Naive thymus-derived CD4-positive, alpha-beta T cell (primary cell): Measurements from ENCODE around the gene PDZD7. TPM values are rescaled to one million over a fixed set of nuclear protein-coding genes. Genes with fewer than 3 reads are reported as not detected.

Source experiments
- ATAC-seq: fragments of 150-1000 bp; cut with Tn5 transposase; 2 replicates; pipeline ENCODE4 v1.10.0; 2021; ENCODE audit warnings: mild to moderate bottlenecking, moderate library complexity
- CTCF ChIA-PET: fragments of 350-600 bp; sonication (Branson Sonifier 250); formaldehyde crosslinking; loops from one replicate; lab custom pipeline; 2021; ENCODE audit warnings: antibody characterized with exemption; lab: Charles Lee
- POLR2A ChIA-PET: fragments of 350-600 bp; sonication (Branson Sonifier 250); formaldehyde crosslinking; loops from one replicate; lab custom pipeline; 2021; ENCODE audit warnings: antibody characterized with exemption, inconsistent platforms; lab: Charles Lee
- DNase-seq, 9 donors: peaks; one replicate each; pipeline versions ENCODE4 v3.0.0 to v3.0.0-alpha.2; 2020 to 2022; ENCODE audit warnings: mixed read lengths in 1 of 9
- H3K27ac ChIP-seq: one replicate; pipeline ENCODE4 v1.7.0; 2013; ENCODE audit warnings: mild to moderate bottlenecking, low read depth, low read length, moderate library complexity
- H3K27me3 ChIP-seq, 2 donors: one replicate each; pipeline ENCODE4 v1.7.0; 2013; ENCODE audit warnings: low read length in 2 of 2, mild to moderate bottlenecking in 2 of 2, moderate library complexity in 2 of 2; ENCODE audit not compliant: control insufficient read depth in 2 of 2, insufficient read depth in 2 of 2
- H3K36me3 ChIP-seq, 3 experiments: 1 replicate in 2 of 3; 2 replicates in 1 of 3; pipeline ENCODE4 v1.7.0; 2013; ENCODE audit warnings: low read length in 3 of 3, mild to moderate bottlenecking in 3 of 3, moderate library complexity in 1 of 3; ENCODE audit not compliant: insufficient read depth in 3 of 3, control insufficient read depth in 2 of 3
- H3K4me1 ChIP-seq, 2 donors: one replicate each; pipeline ENCODE4 v1.7.0; 2013; ENCODE audit warnings: low read length in 2 of 2, mild to moderate bottlenecking in 2 of 2, moderate library complexity in 1 of 2; ENCODE audit not compliant: control insufficient read depth in 2 of 2, insufficient read depth in 2 of 2
- H3K4me3 ChIP-seq: 2 replicates; pipeline ENCODE4 v1.7.0; 2013; ENCODE audit warnings: mild to moderate bottlenecking, low read length
- H3K9me3 ChIP-seq, 3 experiments: 1 replicate in 2 of 3; 2 replicates in 1 of 3; pipeline ENCODE4 v1.7.0; 2013; ENCODE audit warnings: low read length in 3 of 3; ENCODE audit not compliant: control insufficient read depth in 2 of 3
- H3K27ac Mint-ChIP-seq, 9 donors: one replicate each; pipeline ENCODE4 v1.8.0; 2020 to 2022; ENCODE audit warnings: mixed read lengths in 9 of 9, mild to moderate bottlenecking in 8 of 9, moderate library complexity in 5 of 9, inconsistent platforms in 2 of 9
- H3K27me3 Mint-ChIP-seq, 5 donors: one replicate each; pipeline ENCODE4 v1.8.0; 2021 to 2022; ENCODE audit warnings: mixed read lengths in 5 of 5, mild to moderate bottlenecking in 1 of 5
- H3K36me3 Mint-ChIP-seq, 5 donors: one replicate each; pipeline ENCODE4 v1.8.0; 2020 to 2022; ENCODE audit warnings: mixed read lengths in 5 of 5, mild to moderate bottlenecking in 3 of 5, inconsistent platforms in 1 of 5
- H3K4me1 Mint-ChIP-seq, 7 donors: one replicate each; pipeline ENCODE4 v1.8.0; 2020 to 2022; ENCODE audit warnings: mixed read lengths in 7 of 7, mild to moderate bottlenecking in 3 of 7, inconsistent platforms in 1 of 7
- H3K4me3 Mint-ChIP-seq, 10 donors: one replicate each; pipeline ENCODE4 v1.8.0; 2020 to 2022; ENCODE audit warnings: mild to moderate bottlenecking in 10 of 10, mixed read lengths in 10 of 10, moderate library complexity in 6 of 10, inconsistent platforms in 2 of 10
- H3K9me3 Mint-ChIP-seq, 11 donors: one replicate each; pipeline ENCODE4 v1.8.0; 2020 to 2022; ENCODE audit warnings: mixed read lengths in 11 of 11, mild to moderate bottlenecking in 4 of 11, inconsistent platforms in 1 of 11, moderate library complexity in 1 of 11
- intact Hi-C, 2 donors: fragments of 100-400 bp; cut with micrococcal nuclease; formaldehyde crosslinking; loops; one replicate each; pipeline ENCODE4 v1.15.1; 2023
- polyA plus RNA-seq, 2 donors: library from polyadenylated mRNA; unstranded; fragments of 300-500 nt; fragmentation: Illumina TruSeq; gene quantifications; one replicate each; pipeline ENCODE4 v1.2.3, GENCODE V29; 2021
- total RNA-seq, 6 experiments: library from RNA in 5 of 6; stranded (reverse) in 5 of 6; gene quantifications; 1 replicate in 5 of 6; 2 replicates in 1 of 6; pipeline ENCODE4 v1.2.3 and lab custom pipeline; 2021 to 2026

Gene PDZD7
- total and polyA plus RNA-seq, 7 experiments from 2014 or later, result 0.65 to 2.8 (median 1.1) TPM

DNA sequence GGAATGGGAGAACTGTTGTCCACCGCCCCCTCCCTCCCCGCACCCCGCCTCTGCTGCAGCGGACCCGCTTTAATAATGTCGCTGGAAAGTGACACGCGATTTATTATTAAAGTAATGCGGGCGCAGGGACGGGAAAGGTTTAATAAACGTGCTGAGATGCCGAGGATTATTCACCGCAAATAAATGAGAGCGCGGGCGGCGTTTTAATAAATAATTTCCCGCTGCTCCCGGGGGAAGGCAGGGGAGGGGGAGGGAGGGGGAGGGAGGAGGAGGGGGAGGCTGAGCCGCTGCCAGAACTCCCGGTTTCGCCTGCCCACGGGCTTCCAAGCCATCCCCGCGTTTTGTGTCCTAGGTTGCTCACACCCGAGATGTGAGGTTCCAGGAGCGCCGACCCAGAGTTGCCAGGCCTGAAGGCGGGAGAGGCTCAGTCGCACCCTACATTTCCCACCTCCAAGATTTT is 36.0 kb upstream of the PDZD7 start:
- H3K27me3 ChIP-seq, result peaks cover 12 to 26% of the 10 kb centered on the region in 2 donors
- H3K9me3 Mint-ChIP-seq, result no peaks in the 10 kb centered on the region
- no peaks in the 10 kb centered on the region for H3K36me3 ChIP-seq
- peak overlapping the region; percentile 86 for H3K4me3 ChIP-seq
- peaks cover 7 to 37% (median 21%) of the 10 kb centered on the region in 7 donors for H3K4me1 Mint-ChIP-seq
- ATAC-seq, result no peak
- DNase-seq, result peak in 1 of 9 donors; percentile 12
- peaks cover 11 to 29% of the 10 kb centered on the region in 2 donors for H3K4me1 ChIP-seq
- H3K27ac ChIP-seq, result no peak overlapping the region
- H3K4me3 Mint-ChIP-seq, result peak overlapping the region; percentile 84 to 94 (median 90)
- no peak overlapping the region for H3K27ac Mint-ChIP-seq
- POLR2A ChIA-PET, result interaction anchor here (0.8 to 1.6 kb wide), 2 partner anchors 23 to 26 kb away, joined by 4 read pairs; no protein-coding TSS in a partner anchor
- CTCF ChIA-PET, result interaction anchor here (0.6 to 3.3 kb wide), 10 partner anchors 9 to 154 kb away, joined by 3 to 18 read pairs (median 5); partner anchors contain the start of genes PDZD7, SFXN3 and SLF2
- H3K9me3 ChIP-seq, result no peaks in the 10 kb centered on the region
- intact Hi-C loops, result loop anchor here (1.0 to 5.0 kb wide), 3 partner anchors 26 to 505 kb away; no protein-coding TSS in a partner anchor
- H3K36me3 Mint-ChIP-seq, result peaks cover 0 to 2% (median 0%) of the 10 kb centered on the region in 5 donors
- H3K27me3 Mint-ChIP-seq, result peaks cover 34 to 53% (median 39%) of the 10 kb centered on the region in 5 donors

DNA sequence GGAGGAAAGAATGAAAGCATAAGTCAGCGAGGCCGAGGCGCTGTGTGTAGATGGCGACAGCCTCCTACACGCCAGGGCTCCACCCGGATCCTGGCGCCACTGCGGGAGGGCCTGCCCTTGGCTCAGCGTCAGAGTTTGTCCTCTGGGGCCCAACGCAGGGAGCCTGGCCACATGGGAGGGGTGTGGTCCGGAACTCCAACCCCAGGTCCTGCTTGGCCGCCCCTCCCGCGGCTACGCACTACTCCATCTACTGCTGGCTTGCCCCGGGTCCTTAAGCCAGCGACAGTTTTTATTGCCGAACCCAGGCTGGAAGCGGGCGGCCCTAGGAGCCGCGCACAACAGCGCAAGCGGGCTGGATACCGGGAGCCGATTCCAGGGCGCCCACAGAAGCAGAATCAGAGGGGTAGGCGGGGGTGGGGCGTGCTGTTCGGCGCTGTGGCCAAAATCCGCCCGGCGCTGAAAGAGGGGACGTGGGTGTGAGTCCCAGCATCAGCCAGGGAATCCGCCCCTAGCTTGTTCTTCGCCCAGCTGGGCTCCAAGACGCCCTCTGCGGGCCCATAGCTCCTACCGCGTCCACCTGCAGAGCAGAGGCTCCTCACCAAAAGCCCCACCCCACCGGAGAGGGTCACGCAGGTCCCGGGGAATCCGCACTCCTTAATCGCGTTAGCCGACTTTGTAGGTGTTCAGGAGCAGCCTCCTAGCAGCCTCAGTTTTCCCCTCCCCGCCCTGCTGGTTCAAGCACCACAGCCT is 35.4 kb upstream of the PDZD7 start:
- Histone ChIP-seq H3K27ac (no peak overlapping the region), H3K9me3 (no peaks in the 10 kb centered on the region), H3K4me3 (peak overlapping the region; percentile 42), H3K36me3 (no peaks in the 10 kb centered on the region), H3K27me3 (peaks cover 12 to 26% of the 10 kb centered on the region in 2 donors), H3K4me1 (peaks cover 17 to 35% of the 10 kb centered on the region in 2 donors)
- intact Hi-C loops, result loop anchor here (1.0 to 5.0 kb wide), 2 partner anchors 47 to 504 kb away; no protein-coding TSS in a partner anchor
- H3K4me1 Mint-ChIP-seq, result peaks cover 10 to 39% (median 26%) of the 10 kb centered on the region in 7 donors
- peak overlapping the region; percentile 55 to 93 (median 74) for H3K4me3 Mint-ChIP-seq
- no peaks in the 10 kb centered on the region for H3K9me3 Mint-ChIP-seq
- H3K27ac Mint-ChIP-seq, result no peak overlapping the region
- POLR2A ChIA-PET, result interaction anchor here (0.6 to 0.8 kb wide), 2 partner anchors 22 to 25 kb away, joined by 3 to 4 read pairs; no protein-coding TSS in a partner anchor
- H3K27me3 Mint-ChIP-seq, result peaks cover 28 to 47% (median 34%) of the 10 kb centered on the region in 5 donors
- DNase-seq (peak in 7 of 9 donors; percentile 23 to 43 (median 41)), ATAC-seq (peak; percentile 49)
- CTCF ChIA-PET, result interaction anchor here (0.7 to 3.3 kb wide), 5 partner anchors 16 to 35 kb away, joined by 3 to 18 read pairs (median 8); partner anchors contain the start of genes PDZD7 and SFXN3
- peaks cover 0 to 2% (median 0%) of the 10 kb centered on the region in 5 donors for H3K36me3 Mint-ChIP-seq

DNA sequence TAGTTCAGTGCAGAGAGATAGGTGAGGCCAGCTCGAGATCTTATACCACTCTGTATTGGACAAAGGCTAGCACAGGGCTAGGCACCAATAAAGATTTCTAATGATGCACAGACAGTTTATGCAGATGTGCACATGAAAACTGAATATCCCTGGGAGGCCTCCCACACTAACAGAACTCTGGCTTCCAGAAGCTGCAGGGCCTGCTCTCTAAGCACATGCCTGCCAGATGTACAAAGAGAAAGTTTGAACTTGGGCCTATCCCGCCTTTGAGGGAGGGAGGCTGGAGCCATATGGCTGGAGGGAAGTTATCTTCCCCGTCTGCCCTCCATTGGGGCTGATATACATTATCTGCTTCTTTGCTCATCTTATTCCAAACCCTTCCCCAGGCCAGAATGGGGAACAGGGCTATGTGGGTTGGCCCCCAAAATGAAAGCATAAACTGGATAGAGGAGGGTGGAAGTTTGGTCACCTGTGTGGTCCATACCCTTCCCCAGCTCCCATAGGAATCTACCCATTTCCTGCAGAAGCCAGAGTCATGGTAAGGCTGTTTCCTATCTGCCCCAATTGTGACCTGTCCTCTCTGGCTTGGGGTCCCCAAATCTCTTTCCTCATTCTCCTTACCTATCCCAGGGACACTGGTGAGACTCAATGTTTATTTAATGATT is 34.7 kb upstream of the PDZD7 start:
- ChIA-PET CTCF (interaction anchor here (1.0 to 2.1 kb wide), 4 partner anchors 16 to 34 kb away, joined by 3 to 8 read pairs (median 4); partner anchors contain the start of genes PDZD7 and SFXN3), POLR2A (no interaction called here)
- H3K27ac ChIP-seq, result no peak overlapping the region
- Mint-ChIP-seq H3K36me3 (peaks cover 0 to 2% (median 0%) of the 10 kb centered on the region in 5 donors), H3K9me3 (no peaks in the 10 kb centered on the region), H3K4me3 (peak overlapping the region; percentile 25 to 93 (median 62)), H3K27me3 (peaks cover 28 to 47% (median 32%) of the 10 kb centered on the region in 5 donors), H3K27ac (no peak overlapping the region), H3K4me1 (peaks cover 10 to 42% (median 28%) of the 10 kb centered on the region in 7 donors)
- ATAC-seq (no peak), DNase-seq (no peak)
- no peak overlapping the region for H3K4me3 ChIP-seq
- H3K36me3 ChIP-seq, result peaks cover 0 to 3% (median 0%) of the 10 kb centered on the region in 3 experiments
- no peaks in the 10 kb centered on the region for H3K9me3 ChIP-seq
- H3K27me3 ChIP-seq, result peaks cover 12 to 26% of the 10 kb centered on the region in 2 donors
- peaks cover 18 to 36% of the 10 kb centered on the region in 2 donors for H3K4me1 ChIP-seq
- intact Hi-C loops, result loop anchor here (1.0 to 5.0 kb wide), 2 partner anchors 46 to 503 kb away; no protein-coding TSS in a partner anchor

DNA sequence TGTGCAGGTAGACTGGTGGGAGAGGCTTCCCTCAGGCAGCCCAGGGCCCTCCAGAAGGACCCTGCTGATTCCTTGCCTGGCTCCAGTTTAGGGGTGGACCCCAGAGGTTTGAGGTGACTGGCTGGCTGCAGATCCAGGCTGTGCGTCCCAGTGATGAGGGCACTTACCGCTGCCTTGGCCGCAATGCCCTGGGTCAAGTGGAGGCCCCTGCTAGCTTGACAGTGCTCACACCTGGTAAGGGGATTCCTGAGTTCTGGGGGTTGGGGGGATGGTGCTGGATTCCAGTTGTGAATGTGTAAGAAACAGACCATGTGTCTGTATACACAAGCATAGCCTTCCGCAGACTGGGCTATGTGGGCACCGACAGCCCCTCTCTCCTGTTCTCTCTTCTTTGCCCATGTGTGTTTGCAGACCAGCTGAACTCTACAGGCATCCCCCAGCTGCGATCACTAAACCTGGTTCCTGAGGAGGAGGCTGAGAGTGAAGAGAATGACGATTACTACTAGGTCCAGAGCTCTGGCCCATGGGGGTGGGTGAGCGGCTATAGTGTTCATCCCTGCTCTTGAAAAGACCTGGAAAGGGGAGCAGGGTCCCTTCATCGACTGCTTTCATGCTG is 33.6 kb upstream of the PDZD7 start:
- ChIA-PET CTCF (interaction anchor here (0.6 to 2.1 kb wide), 10 partner anchors 9 to 66 kb away, joined by 3 to 8 read pairs (median 4); partner anchors contain the start of genes PDZD7 and SFXN3), POLR2A (interaction anchor here (0.8 kb wide), 1 partner anchor 21 kb away, joined by 3 read pairs; no protein-coding TSS in a partner anchor)
- Mint-ChIP-seq H3K36me3 (peaks cover 0 to 2% (median 0%) of the 10 kb centered on the region in 5 donors), H3K9me3 (no peaks in the 10 kb centered on the region), H3K4me3 (peak overlapping the region in 2 of 10 donors; percentile 3 to 70), H3K27me3 (peaks cover 28 to 47% (median 32%) of the 10 kb centered on the region in 5 donors), H3K4me1 (peaks cover 21 to 51% (median 35%) of the 10 kb centered on the region in 7 donors), H3K27ac (peak overlapping the region in 1 of 9 donors; percentile 43)
- H3K36me3 ChIP-seq, result peaks cover 0 to 5% (median 0%) of the 10 kb centered on the region in 3 experiments
- peaks cover 18 to 36% of the 10 kb centered on the region in 2 donors for H3K4me1 ChIP-seq
- no peaks in the 10 kb centered on the region for H3K9me3 ChIP-seq
- H3K27me3 ChIP-seq, result peaks cover 12 to 26% of the 10 kb centered on the region in 2 donors
- intact Hi-C loops, result loop anchor here in 1 of 2 donors (5.0 kb wide), 3 partner anchors 502 to 1853 kb away; partner anchors contain the start of genes BORCS7 and CNNM2
- DNase-seq, result no peak
- H3K4me3 ChIP-seq, result no peak overlapping the region
- no peak overlapping the region for H3K27ac ChIP-seq
- ATAC-seq, result no peak

DNA sequence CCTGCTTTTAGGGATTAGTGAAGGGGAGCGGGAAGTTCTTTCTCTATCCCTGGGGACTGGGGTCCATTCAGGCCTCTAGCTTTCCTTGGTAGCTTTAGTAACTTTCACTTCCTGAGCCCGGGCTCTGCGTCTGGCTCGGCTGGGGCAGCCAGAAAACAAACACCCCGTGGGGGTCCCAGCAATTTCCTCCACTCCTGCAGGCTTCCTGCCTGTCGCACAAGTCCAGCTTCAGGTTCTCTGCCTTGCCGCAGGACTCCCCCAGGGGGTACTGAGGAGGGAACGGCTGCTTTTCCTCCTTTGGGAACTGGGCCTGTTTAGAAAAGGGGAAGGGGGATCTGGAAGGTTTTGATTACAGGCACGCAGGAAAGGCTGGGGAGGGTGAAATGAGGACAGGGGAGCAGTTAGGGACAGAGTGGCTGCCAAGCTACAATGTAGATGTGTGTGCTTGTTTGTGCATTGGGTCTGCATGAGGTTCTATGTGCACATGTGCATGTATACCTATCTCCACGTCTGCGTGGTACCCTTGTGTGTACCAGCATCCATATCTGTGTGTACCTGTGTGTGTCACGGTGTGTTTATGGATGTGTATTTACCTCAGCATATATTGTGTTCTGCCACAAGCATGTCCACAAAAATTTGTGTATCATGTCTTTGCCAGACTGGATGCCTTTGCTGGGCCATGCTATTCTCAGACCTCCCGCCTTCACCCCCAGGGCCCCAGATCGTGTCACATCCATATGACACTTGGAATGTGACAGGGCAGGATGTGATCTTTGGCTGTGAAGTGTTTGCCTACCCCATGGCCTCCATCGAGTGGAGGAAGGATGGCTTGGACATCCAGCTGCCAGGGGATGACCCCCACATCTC is 32.9 kb upstream of the PDZD7 start:
- intact Hi-C loops, result loop anchor here in 1 of 2 donors (5.0 kb wide), 2 partner anchors 1789 to 1854 kb away; partner anchors contain the start of genes BORCS7 and CNNM2
- H3K4me1 Mint-ChIP-seq, result peaks cover 21 to 55% (median 35%) of the 10 kb centered on the region in 7 donors
- H3K27ac Mint-ChIP-seq, result peak overlapping the region in 1 of 9 donors; percentile 55

More for the DNA sequence above, 32.9 kb upstream of the PDZD7 start:
- no peaks in the 10 kb centered on the region for H3K9me3 Mint-ChIP-seq
- peaks cover 12 to 26% of the 10 kb centered on the region in 2 donors for H3K27me3 ChIP-seq
- POLR2A ChIA-PET, result no interaction called here
- H3K4me3 Mint-ChIP-seq, result peak overlapping the region; percentile 40 to 98 (median 62)
- H3K9me3 ChIP-seq, result no peaks in the 10 kb centered on the region
- CTCF ChIA-PET, result interaction anchor here (0.6 to 9.2 kb wide), 8 partner anchors 13 to 49 kb away, joined by 3 to 100 read pairs (median 4); no protein-coding TSS in a partner anchor
- no peak overlapping the region for H3K4me3 ChIP-seq
- peaks cover 0 to 5% (median 0%) of the 10 kb centered on the region in 3 experiments for H3K36me3 ChIP-seq
- DNase-seq, result no peak
- peaks cover 18 to 36% of the 10 kb centered on the region in 2 donors for H3K4me1 ChIP-seq
- no peak for ATAC-seq
- H3K36me3 Mint-ChIP-seq, result peaks cover 0 to 2% (median 0%) of the 10 kb centered on the region in 5 donors
- H3K27me3 Mint-ChIP-seq, result peaks cover 28 to 47% (median 32%) of the 10 kb centered on the region in 5 donors
- no peak overlapping the region for H3K27ac ChIP-seq
